BLaER1 (cell line): ENCODE data around the gene ERMP1.
"Not testable (repeated sequence)": the region's sequence is repeated elsewhere in the genome, so short reads cannot be mapped to it uniquely, and the experiment has no call there.

Source experiments
- H3K27ac ChIP-seq: shearing (Covaris generic); formaldehyde crosslinking; 2 replicates; pipeline ENCODE4 v1.8.1; 2022
- H3K27me3 ChIP-seq: shearing (Covaris generic); formaldehyde crosslinking; 2 replicates; pipeline ENCODE4 v1.8.1; 2022
- H3K36me3 ChIP-seq: shearing (Covaris generic); formaldehyde crosslinking; 2 replicates; pipeline ENCODE4 v1.8.1; 2022
- H3K4me1 ChIP-seq: shearing (Covaris generic); formaldehyde crosslinking; 2 replicates; pipeline ENCODE4 v1.8.1; 2022
- H3K4me2 ChIP-seq: shearing (Covaris generic); formaldehyde crosslinking; 2 replicates; pipeline ENCODE4 v1.8.1; 2022
- H3K4me3 ChIP-seq: shearing (Covaris generic); formaldehyde crosslinking; 2 replicates; pipeline ENCODE4 v1.8.1; 2022
- H3K9ac ChIP-seq: shearing (Covaris generic); formaldehyde crosslinking; 2 replicates; pipeline ENCODE4 v1.8.1; 2022
- H3K9me3 ChIP-seq: shearing (Covaris generic); formaldehyde crosslinking; 2 replicates; pipeline ENCODE4 v1.8.1; 2022
- H4K20me1 ChIP-seq: shearing (Covaris generic); formaldehyde crosslinking; 2 replicates; pipeline ENCODE4 v1.8.1; 2022
- Cebpa-rat ChIP-seq: shearing (Covaris generic); IDR thresholded peaks from 2 replicates; pipeline ENCODE4 v1.8.1; 2022

Gene ERMP1

GRCh38 chr9:5801739-5802113 is 31.2 kb downstream of the ERMP1 start:
- Histone ChIP-seq H3K4me2 (no peak overlapping the region), H3K27ac (no peak overlapping the region), H3K9ac (no peak overlapping the region), H3K27me3 (no peaks in the 10 kb centered on the region), H3K4me1 (peaks cover 8% of the 10 kb centered on the region; the same call in 1 of the 2 replicates), H3K4me3 (no peak overlapping the region), H4K20me1 (no peaks in the 10 kb centered on the region), H3K36me3 (peaks cover 3% of the 10 kb centered on the region; the same call in 1 of the 2 replicates), H3K9me3 (no peaks in the 10 kb centered on the region)
- TF ChIP-seq Cebpa-rat = no peak

- H3K9me3 ChIP-seq = no peaks in the 10 kb centered on the region
- no peak overlapping the region for H3K27ac ChIP-seq
- peaks cover 3% of the 10 kb centered on the region; the same call in 1 of the 2 replicates for H3K36me3 ChIP-seq
- no peak overlapping the region for H3K4me2 ChIP-seq
- H3K4me1 ChIP-seq = peaks cover 13% of the 10 kb centered on the region
- no peaks in the 10 kb centered on the region for H3K27me3 ChIP-seq
- no peak overlapping the region for H3K9ac ChIP-seq
- TF ChIP-seq Cebpa-rat = no peak
- H3K4me3 ChIP-seq = no peak overlapping the region
- H4K20me1 ChIP-seq = no peaks in the 10 kb centered on the region
These were observed 31.8 kb downstream of the ERMP1 start for GRCh38 chr9:5800969-5801738.

DNA sequence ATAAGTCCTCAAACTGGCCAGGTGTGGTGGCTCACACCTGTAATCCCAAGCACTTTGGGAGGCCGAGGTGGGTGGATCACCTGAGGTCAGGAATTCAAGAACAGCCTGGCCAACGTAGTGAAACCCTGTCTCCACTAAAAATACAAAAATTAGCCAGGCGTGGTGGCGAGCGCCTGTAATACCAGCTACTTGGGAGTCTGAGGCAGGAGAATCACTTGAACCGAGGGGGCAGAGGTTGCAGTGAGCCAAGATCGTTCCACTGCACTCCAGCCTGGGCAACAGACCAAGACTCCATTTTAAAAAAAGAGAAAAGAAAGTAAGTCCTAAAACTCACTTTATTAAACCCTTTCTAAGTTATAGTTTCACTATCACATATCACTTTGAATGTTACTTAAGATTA is 32.5 kb downstream of the ERMP1 start:
- H3K36me3 ChIP-seq, H3K4me3 ChIP-seq, H3K9ac ChIP-seq, H3K9me3 ChIP-seq, H4K20me1 ChIP-seq, H3K27me3 ChIP-seq, H3K4me2 ChIP-seq, H3K27ac ChIP-seq: not testable (repeated sequence)
- H3K4me1 ChIP-seq = peaks cover 21% of the 10 kb centered on the region

DNA sequence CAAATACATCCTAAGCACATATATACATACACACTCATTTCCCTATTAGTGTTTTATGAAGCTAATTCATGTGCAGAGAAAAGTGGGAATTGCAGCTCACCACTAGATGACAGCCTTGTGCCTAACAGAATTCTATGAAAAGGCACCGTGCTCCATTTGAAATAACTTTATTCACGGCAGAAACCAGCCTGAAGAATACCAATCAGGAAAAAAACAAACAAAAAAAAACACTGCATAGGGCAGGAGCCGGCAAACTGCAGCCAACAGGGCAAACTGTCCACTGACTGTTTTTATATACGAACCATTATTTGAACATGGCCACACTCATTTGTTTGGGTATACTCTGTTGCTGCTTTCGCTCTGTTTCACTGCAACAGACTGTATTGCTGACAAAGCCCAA is 33.6 kb downstream of the ERMP1 start:
- H3K36me3 ChIP-seq = peaks cover 3% of the 10 kb centered on the region; the same call in 1 of the 2 replicates
- H3K4me2 ChIP-seq = no peak overlapping the region
- H3K4me1 ChIP-seq = peaks cover 23% of the 10 kb centered on the region
- no peaks in the 10 kb centered on the region for H3K27me3 ChIP-seq
- no peak for TF ChIP-seq Cebpa-rat
- no peaks in the 10 kb centered on the region for H4K20me1 ChIP-seq
- H3K27ac ChIP-seq = no peak overlapping the region
- H3K9ac ChIP-seq = no peak overlapping the region
- H3K9me3 ChIP-seq = peaks cover 14% of the 10 kb centered on the region; the same call in 1 of the 2 replicates
- no peak overlapping the region for H3K4me3 ChIP-seq

DNA sequence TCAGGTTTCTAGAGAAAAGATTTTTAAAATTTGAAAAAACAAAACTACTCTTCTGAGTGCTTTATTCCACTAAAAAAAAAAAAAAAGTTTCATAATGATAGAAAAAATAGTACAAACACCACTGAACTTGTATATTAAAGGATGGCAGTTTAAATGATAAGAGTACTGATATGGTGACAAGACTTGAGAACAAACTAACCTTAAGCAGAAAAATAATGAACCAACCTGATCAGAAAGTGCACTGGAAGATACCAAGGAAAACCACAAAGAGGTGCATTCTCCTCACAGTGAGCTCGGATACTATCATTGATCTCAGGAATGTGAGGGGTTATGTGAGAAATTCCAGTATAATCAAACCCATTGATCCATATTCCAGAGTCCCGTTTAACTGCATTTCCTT is 34.3 kb downstream of the ERMP1 start:
- no peak for TF ChIP-seq Cebpa-rat
- no peaks in the 10 kb centered on the region for H4K20me1 ChIP-seq

DNA sequence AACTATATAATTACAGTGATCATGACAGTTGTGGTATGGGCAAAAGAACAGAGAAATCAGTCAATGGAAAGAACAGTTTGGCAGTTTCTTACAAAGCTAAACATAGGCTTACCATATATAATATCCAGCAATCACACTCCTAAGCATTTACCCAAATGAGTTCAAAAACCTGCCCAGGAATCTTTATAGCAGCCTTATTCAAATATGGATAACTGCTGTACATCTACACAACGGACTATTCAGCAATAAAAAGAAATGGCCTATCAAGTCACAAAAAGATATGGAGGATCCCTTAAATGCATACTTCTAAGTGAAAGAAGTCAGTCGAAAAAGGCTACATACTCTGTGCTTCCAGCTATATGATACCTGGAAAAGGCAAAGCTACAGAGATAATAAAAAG is 36.6 kb downstream of the ERMP1 start:
- Histone ChIP-seq H3K36me3 (peaks cover 17% of the 10 kb centered on the region), H3K4me2 (peak overlapping the region; percentile 48), H3K4me1 (peaks cover 40% of the 10 kb centered on the region), H3K4me3 (no peak overlapping the region), H3K27ac (no peak overlapping the region), H3K9me3 (peaks cover 34% of the 10 kb centered on the region), H4K20me1 (no peaks in the 10 kb centered on the region), H3K27me3 (no peaks in the 10 kb centered on the region), H3K9ac (no peak overlapping the region)
- TF ChIP-seq Cebpa-rat = no peak

More for the DNA sequence above, 34.3 kb downstream of the ERMP1 start:
- Histone ChIP-seq H3K4me1 (peaks cover 26% of the 10 kb centered on the region), H3K27me3 (no peaks in the 10 kb centered on the region), H3K4me2 (no peak overlapping the region), H3K27ac (no peak overlapping the region), H3K9me3 (peaks cover 14% of the 10 kb centered on the region; the same call in 1 of the 2 replicates), H3K36me3 (peaks cover 3% of the 10 kb centered on the region; the same call in 1 of the 2 replicates), H3K9ac (no peak overlapping the region), H3K4me3 (no peak overlapping the region)

GRCh38 chr9:5793812-5794211 is 39.1 kb downstream of the ERMP1 start:
- Histone ChIP-seq H3K27me3 (no peaks in the 10 kb centered on the region), H3K9me3 (peaks cover 45% of the 10 kb centered on the region), H3K9ac (no peak overlapping the region), H3K4me3 (no peak overlapping the region), H3K4me2 (0 out of 2 replicates have a peak overlapping the region, but pooled peaks have one; percentile 6), H4K20me1 (no peaks in the 10 kb centered on the region), H3K27ac (no peak overlapping the region), H3K36me3 (peaks cover 23% of the 10 kb centered on the region), H3K4me1 (peaks cover 61% of the 10 kb centered on the region)
- TF ChIP-seq Cebpa-rat = no peak

- no peaks in the 10 kb centered on the region for H4K20me1 ChIP-seq
- H3K27me3 ChIP-seq = no peaks in the 10 kb centered on the region
- peaks cover 32% of the 10 kb centered on the region for H3K36me3 ChIP-seq
- H3K4me2 ChIP-seq = 0 out of 2 replicates have a peak overlapping the region, but pooled peaks have one; percentile 50
- TF ChIP-seq Cebpa-rat = no peak
- H3K4me1 ChIP-seq = peaks cover 54% of the 10 kb centered on the region
- peak overlapping the region; percentile 75; the same call in 1 of the 2 replicates for H3K27ac ChIP-seq
- H3K9ac ChIP-seq = no peak overlapping the region
- H3K9me3 ChIP-seq = peaks cover 51% of the 10 kb centered on the region
- no peak overlapping the region for H3K4me3 ChIP-seq
These were observed 41.0 kb downstream of the ERMP1 start for GRCh38 chr9:5791870-5792269.

DNA sequence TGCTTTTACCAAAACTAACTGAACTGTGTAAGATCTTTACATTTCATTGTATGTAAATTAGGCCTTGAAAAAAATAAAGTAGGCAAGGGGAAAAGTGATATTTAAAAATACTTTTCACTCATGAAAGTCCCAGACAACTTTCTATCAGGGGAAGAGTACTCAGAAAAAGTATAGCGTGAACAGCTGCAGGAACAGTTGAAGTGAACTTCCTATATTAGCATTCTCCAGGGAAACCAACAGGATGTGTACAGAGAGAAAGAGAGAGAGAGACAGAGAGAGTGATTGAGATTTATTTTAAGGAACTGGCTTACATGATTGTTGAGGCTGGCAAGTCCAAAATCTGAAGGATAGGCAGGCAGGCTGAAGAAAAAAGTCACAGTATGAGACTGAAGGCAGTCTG is 42.0 kb downstream of the ERMP1 start:
- H3K27ac ChIP-seq = peak overlapping the region; percentile 75
- H3K4me3 ChIP-seq = peak overlapping the region; percentile 41
- H3K36me3 ChIP-seq = peaks cover 41% of the 10 kb centered on the region
- peaks cover 45% of the 10 kb centered on the region for H3K4me1 ChIP-seq
- H3K9me3 ChIP-seq = peaks cover 59% of the 10 kb centered on the region
- H4K20me1 ChIP-seq = no peaks in the 10 kb centered on the region
- TF ChIP-seq Cebpa-rat = no peak
- H3K27me3 ChIP-seq = no peaks in the 10 kb centered on the region
- H3K4me2 ChIP-seq = peak overlapping the region; percentile 50
- H3K9ac ChIP-seq = no peak overlapping the region

DNA sequence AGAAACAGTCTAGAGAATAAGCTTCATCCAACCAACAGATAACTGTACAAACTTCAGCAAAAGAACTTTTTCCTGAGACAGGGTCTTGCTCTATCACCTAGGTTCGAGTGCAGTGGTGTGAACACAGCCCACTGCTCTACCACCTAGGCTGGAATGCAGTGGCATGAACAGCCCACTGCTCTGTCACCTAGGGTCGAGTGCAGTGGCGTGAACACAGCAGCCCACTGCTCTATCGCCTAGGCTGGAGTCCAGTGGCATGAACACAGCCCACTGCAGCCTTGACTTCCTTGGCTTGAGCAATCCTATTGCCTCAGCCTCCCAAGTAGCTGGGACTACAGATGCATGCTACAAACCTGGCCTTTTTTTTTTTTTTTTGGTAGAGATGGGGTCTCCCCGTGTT is 43.4 kb downstream of the ERMP1 start:
- Histone ChIP-seq H3K4me1 (peaks cover 38% of the 10 kb centered on the region), H4K20me1 (no peaks in the 10 kb centered on the region), H3K27ac (0 out of 2 replicates have a peak overlapping the region, but pooled peaks have one; percentile 52), H3K36me3 (peaks cover 53% of the 10 kb centered on the region), H3K27me3 (no peaks in the 10 kb centered on the region), H3K4me3 (no peak overlapping the region), H3K4me2 (no peak overlapping the region), H3K9ac (no peak overlapping the region), H3K9me3 (peaks cover 53% of the 10 kb centered on the region)
- TF ChIP-seq Cebpa-rat = no peak
